ENCODE measurements around the gene BGLAP.

Gene BGLAP

GRCh38 chr1:156214024-156214748 is 27.8 kb upstream of the BGLAP start:
- TF ChIP-seq CTCF (conservative IDR thresholded peaks at IDR 0.05) = no peak
- H3K27ac ChIP-seq = peak overlapping the region; percentile 92

GRCh38 chr1:156216361-156217086 is 25.5 kb upstream of the BGLAP start:
- H3K27ac ChIP-seq = peak overlapping the region; percentile 81

GRCh38 chr1:156217871-156218270 is 24.1 kb upstream of the BGLAP start:
- TF ChIP-seq CTCF (conservative IDR thresholded peaks at IDR 0.05) = no peak
- peak overlapping the region; percentile 81 for H3K27ac ChIP-seq

- TF ChIP-seq CTCF (conservative IDR thresholded peaks at IDR 0.05) = no peak
- H3K27ac ChIP-seq = peak overlapping the region; percentile 81; the same call in 1 of the 2 replicates
These were observed 21.8 kb upstream of the BGLAP start for GRCh38 chr1:156220226-156220625.

GRCh38 chr1:156221986-156222692 is 19.8 kb upstream of the BGLAP start:
- H3K27ac ChIP-seq = no peak overlapping the region
- no peak for TF ChIP-seq CTCF (conservative IDR thresholded peaks at IDR 0.05)

GRCh38 chr1:156225677-156226014 is 16.3 kb upstream of the BGLAP start:
- TF ChIP-seq CTCF (conservative IDR thresholded peaks at IDR 0.05) = peak; percentile 72
- peak overlapping the region; percentile 65 for H3K27ac ChIP-seq

GRCh38 chr1:156226116-156226538 is 15.9 kb upstream of the BGLAP start:
- peak overlapping the region; percentile 65 for H3K27ac ChIP-seq
- no peak for TF ChIP-seq CTCF (conservative IDR thresholded peaks at IDR 0.05)

Data from VCaP (cell line).